CD4-positive, alpha-beta T cell treated with Interleukin-15 for 4 hours (primary cell): Measurements from ENCODE around the gene DPPA4.

Experiments used
- DNase-seq: peaks from one replicate; pipeline ENCODE4 v3.0.0-alpha.2; 2020; ENCODE audit warnings: low spot score

The DPPA4 gene

GRCh38 chr3:109338322-109338721, 976 bp upstream of the DPPA4 start:
- DNase-seq = no peak

GRCh38 chr3:109336291-109336861, 970 bp downstream of the DPPA4 start:
- DNase-seq = no peak

GRCh38 chr3:109334572-109334971, 2.8 kb downstream of the DPPA4 start:
- DNase-seq = no peak

- no peak for DNase-seq
These were observed 5.7 kb downstream of the DPPA4 start for GRCh38 chr3:109331692-109332091.

- DNase-seq = no peak
These were observed 6.9 kb downstream of the DPPA4 start for GRCh38 chr3:109330405-109330804.

GRCh38 chr3:109328202-109328601, 9.1 kb downstream of the DPPA4 start:
- DNase-seq = no peak

- DNase-seq = no peak
These were observed 11.7 kb downstream of the DPPA4 start for GRCh38 chr3:109325657-109326056.

- no peak for DNase-seq
These were observed 12.2 kb downstream of the DPPA4 start for GRCh38 chr3:109325109-109325508.

GRCh38 chr3:109316162-109316730, 21.1 kb downstream of the DPPA4 start, which contains the start of gene DPPA2:
Gene DPPA2, minus strand, starts transcription at chr3:109316517. Its CDS starts 1,975 bp downstream, at chr3:109314542.
- no peak for DNase-seq

GRCh38 chr3:109313061-109313460, 24.3 kb downstream of the DPPA4 start:
- no peak for DNase-seq

GRCh38 chr3:109297496-109297895, 39.9 kb downstream of the DPPA4 start:
- no peak for DNase-seq

- no peak for DNase-seq
These were observed 53.3 kb downstream of the DPPA4 start for GRCh38 chr3:109284071-109284470.

- DNase-seq = no peak
These were observed 58.8 kb downstream of the DPPA4 start for GRCh38 chr3:109278546-109278945.

GRCh38 chr3:109278141-109278540, 59.2 kb downstream of the DPPA4 start:
- DNase-seq = no peak
